UCSD-AML1 (cell line): Measurements from ENCODE around the gene NPHS1.
"Not testable (repeated sequence)": the region's sequence is repeated elsewhere in the genome, so short reads cannot be mapped to it uniquely, and the experiment has no call there.

ENCODE experiments used
- DNase-seq: peaks from one replicate; lab custom pipeline; 2025; ENCODE audit not compliant: unreplicated experiment; lab: John Stamatoyannopoulos, UW

NPHS1 gene

DNA sequence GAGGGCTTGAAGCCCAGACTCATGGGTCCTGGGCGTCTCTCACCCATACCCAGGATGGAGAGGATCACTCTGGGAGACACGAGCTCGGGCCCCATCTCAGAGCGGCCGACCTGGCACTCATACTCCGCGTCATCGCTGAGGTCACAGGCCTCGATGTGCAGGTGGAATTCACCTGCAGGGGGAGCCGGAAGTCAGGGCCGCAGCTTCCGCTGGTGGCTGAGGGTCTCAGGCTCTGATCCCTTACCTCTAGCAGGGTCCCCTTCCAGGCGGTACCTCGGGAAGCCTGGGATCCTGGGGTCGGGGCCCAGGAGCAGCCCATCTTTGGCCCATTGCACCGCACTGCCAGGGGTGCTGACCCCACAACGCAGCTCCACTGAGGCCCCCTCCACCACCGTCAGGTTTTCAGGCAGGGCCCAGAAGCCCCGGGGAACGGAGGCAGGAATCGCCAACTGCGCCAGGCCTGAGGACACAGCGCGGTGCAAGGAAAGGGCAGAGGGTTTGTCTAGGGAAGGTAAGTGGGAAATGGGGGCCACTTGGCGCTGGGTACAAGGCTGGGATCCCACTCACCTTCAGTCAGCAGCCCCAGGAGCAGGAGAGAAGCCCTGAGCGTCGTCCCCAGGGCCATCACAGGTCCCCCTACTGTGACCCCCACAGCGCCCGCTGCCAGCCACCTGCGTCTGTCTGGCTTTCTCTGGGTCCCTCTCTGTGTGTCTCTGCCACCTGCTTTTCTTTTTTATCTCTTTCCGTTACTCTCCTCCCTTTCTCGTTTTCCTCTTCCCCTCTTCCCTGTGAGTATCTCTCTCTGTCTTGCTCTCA lies 883 bp downstream of the NPHS1 start:
- no peak for DNase-seq

DNA sequence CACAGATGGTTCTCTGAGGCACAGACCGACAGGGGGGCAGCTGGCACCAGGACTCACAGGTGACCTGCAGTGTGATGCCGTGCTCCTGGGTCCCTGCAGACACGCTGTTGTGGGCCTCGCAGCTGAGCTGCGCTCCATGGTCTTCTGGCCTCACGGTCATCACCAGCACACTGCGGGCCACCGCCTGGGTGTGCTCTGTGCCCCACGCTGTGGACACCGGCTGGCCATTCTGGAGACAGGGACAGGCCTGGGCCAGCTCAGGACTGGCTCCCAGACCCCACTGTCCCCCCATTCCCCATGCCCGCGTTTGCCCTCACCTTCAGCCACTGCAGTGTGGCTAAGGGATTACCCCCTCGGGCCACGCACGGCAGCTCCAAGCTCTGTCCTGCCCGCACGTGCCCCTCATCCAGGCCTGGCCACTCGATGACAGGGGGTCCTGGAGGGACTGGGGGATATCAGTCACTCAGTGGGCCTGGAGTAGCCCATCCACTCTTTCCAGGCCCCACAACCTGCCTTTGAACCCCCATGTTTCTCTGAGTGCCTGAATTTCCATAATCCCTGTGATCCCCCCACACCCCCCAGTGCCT lies 3.3 kb downstream of the NPHS1 start:
- no peak for DNase-seq

DNA sequence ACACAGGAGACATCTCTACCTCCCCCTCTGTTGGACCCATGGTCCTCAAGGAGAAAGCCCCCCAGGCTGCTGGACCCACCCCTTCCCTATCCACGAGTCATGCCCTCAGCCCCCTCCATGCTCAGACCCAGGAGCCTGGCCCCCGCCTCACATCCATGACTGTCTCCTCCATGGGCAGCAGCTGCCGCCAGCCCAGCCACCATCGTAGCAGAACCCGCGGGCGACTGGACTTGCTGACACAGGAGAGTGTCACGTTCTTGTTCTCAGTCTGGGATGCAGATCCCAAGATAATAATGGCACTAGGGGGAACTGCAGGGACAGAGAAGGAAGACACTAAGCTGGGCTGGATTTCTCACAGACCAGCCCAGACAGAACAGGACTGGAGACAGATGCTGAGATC lies 3.8 kb downstream of the NPHS1 start:
- no peak for DNase-seq

DNA sequence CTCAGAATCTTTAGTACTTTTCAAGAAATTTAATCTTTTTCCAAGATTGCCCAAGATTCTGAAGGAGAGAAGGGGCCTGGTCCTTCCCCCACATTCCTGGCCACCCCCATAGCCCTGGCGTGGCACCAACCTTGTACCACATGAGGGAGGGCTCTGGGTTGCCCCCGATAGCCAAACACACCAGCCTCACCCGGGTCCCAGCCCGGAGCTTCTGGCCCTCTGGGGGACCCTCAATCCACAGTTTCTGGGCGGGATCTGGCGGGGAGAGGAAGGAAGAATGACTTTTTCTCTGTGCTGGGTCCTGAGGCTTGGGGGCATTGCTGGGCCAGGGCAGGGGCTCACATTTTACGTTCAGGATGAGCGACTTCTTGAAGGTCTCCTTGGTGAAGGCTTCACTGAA lies 4.4 kb downstream of the NPHS1 start:
- no peak for DNase-seq

DNA sequence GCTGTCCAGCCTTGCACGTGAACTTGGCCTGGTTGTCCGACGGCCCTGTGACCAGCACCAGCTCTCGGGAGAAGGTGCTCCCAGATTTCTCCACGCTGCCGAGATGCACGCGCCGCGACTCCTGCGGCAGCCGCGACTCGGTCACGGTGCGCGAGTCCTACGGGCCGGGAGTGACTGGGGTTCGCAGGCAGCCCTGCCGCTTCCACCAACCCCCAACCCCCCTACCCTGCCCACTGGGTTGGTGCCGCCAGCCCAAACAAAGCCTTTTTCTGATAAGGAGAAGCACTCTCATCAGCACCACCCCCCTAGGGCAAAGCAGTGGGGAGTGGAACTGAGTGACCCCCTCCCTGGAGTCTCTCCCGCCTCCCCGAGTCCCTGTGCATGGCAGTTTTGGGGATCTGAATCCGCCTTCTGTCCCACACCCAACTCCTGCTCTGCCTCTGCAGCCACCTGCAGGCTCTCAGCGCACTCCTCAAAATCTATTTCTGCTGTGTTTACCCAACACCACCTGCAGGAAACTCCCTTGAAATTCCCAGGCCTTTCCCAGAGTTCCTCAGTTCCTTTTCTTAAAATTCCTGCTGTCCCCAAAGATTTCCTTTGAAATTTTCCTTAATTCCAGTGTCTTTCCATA lies 6.2 kb downstream of the NPHS1 start:
- no peak for DNase-seq

DNA sequence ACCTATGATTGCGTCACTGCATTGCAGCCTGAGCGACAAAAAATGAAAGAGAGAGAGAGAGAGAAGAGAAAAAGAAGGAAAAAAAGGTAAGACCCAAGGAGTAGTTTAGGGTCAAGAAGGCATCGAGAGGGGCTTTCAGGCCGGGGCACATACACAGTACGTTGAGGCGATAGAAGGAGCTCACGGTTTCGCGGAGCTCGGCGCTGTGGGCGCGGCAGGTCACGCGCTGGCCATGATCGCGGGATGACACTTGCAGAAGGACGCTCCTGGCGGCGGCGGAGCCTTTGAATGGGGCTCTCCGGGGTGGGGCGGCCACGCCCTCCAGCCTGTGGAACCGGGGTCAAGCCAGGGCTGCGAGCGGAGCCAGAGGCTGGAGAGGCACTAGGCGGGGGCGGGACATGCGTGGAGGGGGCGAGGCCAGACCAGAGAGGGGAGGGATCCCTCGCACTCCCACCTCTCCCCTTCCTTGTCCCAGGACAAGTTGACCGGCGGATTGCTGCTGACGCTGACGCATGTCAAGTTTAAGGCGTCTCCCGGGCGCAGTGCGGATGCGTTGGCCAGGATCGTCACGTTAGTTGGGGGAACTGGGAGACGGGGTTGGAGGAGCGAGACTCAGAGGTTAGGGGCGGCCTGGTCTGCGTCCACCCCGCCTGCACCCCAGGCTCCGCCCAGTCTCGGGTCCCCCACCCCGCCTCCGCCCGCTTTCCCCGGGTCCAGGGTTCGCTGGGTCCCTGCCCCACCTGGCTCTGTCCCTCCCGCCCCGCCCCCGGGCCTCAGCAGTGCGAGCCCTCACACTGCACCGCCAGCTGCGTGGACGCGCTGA lies 6.9 kb downstream of the NPHS1 start:
- no peak for DNase-seq

DNA sequence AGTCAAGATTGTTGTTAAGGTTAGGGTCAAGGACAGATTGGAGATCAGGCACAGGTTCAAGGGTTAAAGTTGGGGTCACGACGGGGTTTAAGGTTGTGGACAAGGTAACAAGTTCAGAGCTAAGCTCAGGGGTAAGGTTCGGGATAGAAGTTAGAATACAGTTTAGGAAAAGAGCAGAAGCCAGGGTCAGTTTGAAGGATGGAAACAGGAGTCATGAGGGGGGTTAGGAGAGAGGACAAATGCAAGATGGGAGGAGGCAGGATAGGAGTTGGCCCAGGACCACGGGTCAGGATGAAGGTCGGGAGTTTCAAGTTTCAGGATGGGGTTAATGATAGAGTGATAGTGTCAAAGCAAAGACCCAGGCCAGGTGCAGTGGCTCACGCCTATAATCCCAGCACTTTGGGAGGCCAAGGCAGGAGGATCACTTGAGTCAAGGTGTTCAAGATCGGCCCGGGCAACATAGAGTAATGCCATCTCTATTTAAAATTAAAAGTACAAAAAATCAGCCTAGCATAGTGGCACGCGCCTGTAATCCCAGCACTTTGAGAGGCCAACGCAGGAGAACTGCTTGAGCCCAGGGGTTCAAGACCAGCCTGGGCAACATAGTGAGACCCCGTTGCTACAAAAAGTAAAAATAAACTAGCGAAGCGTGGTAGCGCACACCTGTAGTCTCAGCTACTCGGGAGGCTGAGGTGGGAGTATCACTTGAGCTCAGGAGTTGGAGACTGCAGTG lies 7.7 kb downstream of the NPHS1 start:
- no peak for DNase-seq

DNA sequence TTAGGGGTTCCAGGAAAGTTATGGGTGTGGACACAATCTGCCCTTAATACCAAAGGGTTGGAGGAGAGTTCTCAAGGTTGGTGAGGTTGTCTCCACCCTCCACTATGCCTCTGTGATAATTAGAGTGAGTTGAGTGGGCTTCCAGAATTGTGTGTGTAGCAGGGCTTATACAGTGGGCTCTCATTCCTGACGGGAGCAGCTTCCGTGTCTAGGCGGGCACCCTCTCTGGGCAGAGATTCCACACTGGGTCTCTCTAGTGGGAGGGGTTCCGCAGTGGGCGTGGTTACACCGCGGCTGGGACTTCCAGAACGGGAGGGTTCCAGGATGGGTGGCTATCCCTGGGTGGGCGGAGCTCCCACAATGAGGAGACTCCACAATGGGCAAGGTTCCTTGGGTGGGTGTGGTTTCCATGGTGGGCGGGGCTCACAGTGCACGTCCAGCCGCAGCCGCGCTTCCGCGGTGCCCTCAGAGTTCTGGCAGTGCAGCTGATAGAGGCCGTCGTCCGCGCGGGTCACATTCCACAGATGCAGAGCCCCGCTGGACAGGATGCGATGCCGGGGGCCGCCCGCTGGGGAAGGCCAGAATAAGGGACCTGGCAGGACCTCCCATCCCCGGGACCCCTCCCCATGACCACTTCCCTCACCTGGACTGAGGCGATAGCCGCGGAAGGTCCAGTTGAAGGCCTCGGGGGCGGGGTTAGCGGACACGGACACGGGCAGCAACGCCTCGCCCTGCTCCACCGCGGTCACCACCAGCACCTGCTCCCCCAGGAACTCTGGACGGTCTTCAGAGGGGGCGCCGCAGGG lies 8.4 kb downstream of the NPHS1 start:
- no peak for DNase-seq

DNA sequence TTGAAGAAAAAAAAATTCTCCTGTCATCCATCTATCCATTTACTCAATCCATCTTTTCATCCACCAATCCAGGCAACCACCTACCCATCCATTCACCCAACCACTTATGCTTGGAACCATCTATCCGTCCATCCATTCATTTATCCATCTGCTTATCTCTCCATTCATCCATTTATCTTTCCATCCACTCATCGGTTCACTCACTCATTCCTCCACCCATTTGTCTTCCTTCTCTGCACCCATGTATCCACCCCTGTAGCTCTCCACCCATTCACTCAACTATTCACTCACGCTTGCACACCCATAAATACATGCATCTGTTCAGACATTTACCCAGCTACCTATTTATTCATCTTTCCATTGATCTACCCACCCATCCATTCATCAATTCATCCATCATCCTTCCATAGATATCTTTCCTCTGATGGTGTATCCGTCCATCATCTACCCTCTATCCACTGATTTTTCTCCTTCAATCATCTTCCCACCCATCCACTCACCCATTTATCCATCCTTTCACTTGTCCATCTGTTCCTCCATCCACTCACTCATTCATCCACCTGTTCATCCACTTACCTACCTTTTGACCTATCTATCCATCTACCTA lies 9.5 kb downstream of the NPHS1 start:
- no peak for DNase-seq

DNA sequence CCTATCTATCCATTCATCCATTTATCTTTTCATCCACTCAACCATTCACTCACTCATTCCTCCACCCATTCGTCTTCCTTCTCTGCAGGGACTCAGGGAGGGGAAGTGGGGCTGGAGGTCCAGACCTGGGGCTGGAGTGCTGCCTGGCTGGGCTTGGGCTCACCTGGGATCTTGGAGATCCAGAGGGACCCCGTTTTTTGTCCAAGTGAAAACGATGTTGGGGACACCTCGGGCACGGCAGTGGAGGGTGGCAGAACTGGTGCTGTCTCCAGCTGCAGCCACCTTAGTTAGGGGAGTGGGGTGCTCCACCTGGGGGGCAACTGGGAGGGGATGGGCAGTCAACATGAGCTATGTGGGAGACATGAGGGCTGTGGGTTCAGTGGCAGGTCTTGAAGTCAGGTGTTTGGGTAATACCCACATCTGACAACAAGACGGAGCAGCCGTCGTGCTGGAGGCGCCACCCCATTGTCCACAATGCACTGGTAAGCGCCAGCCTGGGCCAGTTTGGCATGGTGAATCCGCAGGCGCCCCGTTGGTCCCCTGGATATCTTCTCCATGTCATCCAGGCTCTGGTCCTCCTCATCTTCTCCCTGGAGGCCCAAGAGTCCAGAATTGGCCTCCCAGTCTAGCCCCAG lies 10.2 kb downstream of the NPHS1 start:
- no peak for DNase-seq

DNA sequence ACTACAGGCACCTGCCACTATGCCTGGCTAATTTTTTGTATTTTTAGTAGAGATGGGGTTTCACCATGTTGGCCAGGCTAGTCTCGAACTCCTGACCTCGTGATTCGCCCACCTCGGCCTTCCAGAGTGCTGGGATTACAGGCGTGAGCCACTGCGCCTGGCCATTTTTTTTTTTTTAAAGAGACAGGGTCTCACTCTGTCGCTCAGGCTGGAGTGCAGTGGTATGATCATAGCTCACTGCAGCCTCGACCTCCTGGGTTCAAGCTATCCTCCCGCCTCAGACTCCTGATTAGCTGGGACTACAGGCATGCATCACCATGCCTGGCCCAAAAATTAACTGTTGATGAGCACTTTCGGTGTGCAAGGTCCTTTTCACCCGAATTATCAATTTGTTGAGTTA lies 16.2 kb downstream of the NPHS1 start:
- DNase-seq, result not testable (repeated sequence)

DNA sequence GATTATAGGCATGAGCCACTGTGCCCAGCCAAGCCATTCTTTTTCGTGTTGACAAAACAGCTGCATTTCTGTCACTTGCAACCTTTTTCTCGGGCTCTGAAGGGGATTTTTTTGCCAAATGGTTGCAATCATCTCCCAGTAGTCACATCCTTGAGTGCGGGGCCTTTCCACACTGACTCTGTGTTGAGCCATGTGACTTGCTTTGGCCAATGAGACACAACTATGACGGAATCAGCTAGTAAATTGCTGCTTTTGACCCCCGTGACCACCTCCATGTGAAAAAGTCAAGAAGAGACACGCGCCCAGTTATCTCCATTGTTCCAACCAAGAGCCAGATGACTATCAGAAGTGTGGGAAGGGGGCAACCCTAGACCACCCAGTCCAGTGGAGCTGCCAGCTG lies 18.3 kb downstream of the NPHS1 start:
- DNase-seq, result no peak

DNA sequence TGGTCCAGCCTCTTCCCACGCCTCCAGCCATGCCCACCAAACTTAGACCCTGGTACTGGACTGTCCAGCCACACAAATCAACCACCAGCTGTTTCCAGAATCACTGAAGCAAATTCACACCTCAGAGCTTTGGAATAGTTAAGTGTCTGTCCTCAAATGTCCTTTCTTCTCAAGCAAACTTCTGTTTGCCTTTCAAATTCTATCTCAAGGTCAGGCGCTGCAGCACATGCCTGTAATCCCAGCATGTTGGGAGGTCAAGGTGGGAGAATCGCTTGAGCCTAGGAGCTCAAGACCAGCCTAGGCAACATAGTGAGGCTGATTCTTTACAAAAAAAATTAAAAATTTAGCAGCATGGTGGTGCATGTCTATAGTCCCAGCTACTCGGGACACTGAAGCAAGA lies 20.2 kb downstream of the NPHS1 start:
- no peak for DNase-seq

DNA sequence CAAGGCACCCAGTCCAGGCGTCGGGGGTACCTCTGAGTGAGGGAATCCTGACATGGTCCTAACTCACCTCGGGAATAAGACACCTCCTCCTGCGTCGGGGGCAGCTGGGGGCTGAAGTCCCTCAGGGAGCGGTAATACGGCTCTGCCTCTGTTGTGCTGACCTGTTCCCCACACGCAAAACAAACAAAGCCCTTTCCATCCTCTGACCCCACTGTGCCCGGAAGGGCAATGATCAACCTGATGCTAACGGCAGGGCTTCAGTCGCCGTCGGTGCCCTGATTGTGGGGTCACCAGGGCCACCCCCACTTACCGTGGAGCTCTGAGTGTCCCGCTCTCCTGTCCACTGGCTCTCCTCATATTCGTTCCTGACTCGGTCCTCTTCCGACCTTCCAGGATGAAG lies 21.3 kb downstream of the NPHS1 start:
- DNase-seq, result no peak

DNA sequence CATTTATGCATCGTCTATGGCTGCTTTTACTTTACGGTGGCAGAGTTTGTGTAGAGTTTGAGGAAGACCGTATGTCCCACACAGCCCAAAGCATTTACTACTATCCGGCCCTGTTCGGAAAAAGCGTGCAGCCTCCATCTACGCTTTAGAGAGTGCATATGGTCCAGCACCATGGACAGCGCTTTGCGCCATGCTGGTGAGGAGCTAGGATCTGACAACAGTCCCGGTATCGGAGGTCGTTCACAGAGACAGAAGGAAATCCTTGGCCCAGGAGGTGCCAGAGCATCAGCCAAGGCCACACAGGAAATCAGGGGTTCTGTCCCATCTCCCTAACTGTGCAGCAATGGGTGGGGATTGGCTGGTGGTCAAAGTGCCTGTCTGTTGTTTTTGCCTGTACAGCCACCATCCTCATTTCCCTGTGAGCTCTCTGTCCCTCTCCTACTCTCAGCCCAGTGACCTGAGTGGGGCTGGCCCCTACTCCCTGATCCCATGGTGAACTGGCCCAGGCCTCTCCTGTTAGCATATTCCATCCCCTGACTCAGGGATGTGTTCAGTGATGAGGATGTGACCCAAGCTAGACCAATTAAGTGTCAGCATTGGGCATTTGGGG lies 23.5 kb downstream of the NPHS1 start:
- peak; percentile 61 for DNase-seq

DNA sequence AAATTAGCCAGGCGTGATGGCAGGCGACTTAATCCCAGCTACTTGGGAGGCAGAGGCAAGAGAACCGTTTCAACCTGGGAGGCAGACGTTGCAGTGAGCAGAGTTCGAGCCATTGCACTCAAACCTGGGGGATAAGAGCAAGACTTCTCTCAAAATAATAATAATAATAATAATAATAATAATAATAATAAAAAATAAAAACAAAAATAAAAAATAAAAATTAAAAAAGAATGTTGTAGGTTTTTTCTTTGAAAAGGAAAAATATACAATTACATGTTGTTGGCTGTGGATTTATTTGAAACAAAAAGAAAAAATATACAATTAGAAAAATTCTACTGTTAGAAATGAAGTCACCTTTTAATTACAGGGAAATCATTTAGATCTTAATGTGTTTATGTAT lies 28.2 kb downstream of the NPHS1 start:
- no peak for DNase-seq

DNA sequence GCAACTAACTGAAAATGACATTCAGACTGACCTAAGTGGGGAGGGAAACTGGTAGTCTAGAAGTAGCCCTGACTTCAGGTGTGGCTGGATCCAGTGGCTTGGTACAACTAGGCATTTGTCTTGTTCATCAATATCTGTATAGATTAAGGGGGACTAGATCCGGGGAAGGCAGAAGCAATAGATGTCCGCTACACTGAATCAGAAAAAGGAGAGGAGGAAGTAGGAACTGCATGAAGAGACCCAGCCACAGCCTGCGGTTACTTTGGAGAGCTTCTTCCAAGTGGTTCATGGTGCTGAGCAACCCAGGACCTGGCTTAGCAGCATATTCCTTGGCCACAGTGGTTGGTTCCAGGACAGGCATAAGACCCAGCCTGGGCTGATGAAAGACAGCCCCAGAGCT lies 29.7 kb downstream of the NPHS1 start:
- DNase-seq, result peak; percentile 37

DNA sequence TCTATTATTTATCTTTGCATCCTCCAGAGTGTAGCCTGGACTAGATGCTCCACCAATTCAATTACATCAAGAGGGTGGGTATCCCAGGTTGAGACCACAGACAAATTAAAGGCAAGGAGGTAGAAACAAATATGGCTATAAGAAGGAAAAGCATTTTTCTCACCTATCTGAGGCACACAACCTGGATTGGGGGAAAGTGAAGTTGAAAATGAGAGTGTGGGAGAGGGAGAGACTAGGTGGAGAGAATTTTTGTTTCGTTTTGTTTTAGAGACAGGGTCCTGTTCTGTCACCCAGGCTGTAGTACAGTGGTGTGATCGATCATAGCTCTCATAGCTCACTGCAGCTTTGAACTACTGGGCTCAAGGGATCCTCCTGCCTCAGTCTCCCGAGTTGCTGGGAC lies 33.9 kb downstream of the NPHS1 start:
- no peak for DNase-seq

DNA sequence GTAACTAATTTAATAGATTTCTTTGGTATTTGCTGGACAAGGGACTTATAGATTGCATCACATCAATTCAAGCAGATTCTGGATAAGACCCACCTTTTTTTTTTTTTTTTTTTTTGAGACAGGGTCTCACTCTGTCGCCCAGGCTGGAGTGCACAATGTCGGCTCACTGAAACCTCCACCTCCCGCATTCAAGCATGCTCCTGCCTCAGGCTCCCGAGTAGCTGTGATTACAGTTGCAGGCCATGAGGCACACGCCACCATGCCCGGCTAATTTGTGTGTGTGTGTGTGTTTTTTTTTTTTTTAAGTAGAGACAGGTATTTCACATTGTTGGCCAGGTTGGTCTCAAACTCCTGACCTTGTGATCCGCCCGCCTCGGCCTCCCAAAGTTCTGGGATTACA lies 35.5 kb downstream of the NPHS1 start:
- DNase-seq, result no peak
